IPS-11a (cell line): Measurements from ENCODE around the gene OPN5.
"Not testable (repeated sequence)": the region's sequence is repeated elsewhere in the genome, so short reads cannot be mapped to it uniquely, and the experiment has no call there.

Experiments
- H3K4me3 ChIP-seq: one replicate; pipeline ENCODE4 v1.5.1; 2013; ENCODE audit warnings: low read depth, low read length, control low read depth

Gene OPN5

GRCh38 chr6:47781732-47782131, at the start of gene OPN5:
OPN5 (plus strand) TSS chr6:47782032; CDS start chr6:47782067, 35 bp downstream.
- no peak within 1 kb of the TSS for H3K4me3 ChIP-seq

GRCh38 chr6:47733879-47734558, 47.8 kb upstream of the OPN5 start:
- H3K4me3 ChIP-seq: no peak overlapping the region

- H3K4me3 ChIP-seq: no peak overlapping the region
Observed at GRCh38 chr6:47734831-47735481, 46.9 kb upstream of the OPN5 start.

- no peak overlapping the region for H3K4me3 ChIP-seq
Observed at GRCh38 chr6:47736083-47736700, 45.6 kb upstream of the OPN5 start.

- H3K4me3 ChIP-seq: no peak overlapping the region
Observed at GRCh38 chr6:47737406-47737805, 44.4 kb upstream of the OPN5 start.

GRCh38 chr6:47740714-47741113, 41.1 kb upstream of the OPN5 start:
- no peak overlapping the region for H3K4me3 ChIP-seq

GRCh38 chr6:47741807-47742206, 40.0 kb upstream of the OPN5 start:
- H3K4me3 ChIP-seq: no peak overlapping the region

- no peak overlapping the region for H3K4me3 ChIP-seq
Observed at GRCh38 chr6:47743744-47744143, 38.1 kb upstream of the OPN5 start.

GRCh38 chr6:47745269-47745668, 36.6 kb upstream of the OPN5 start:
- H3K4me3 ChIP-seq: not testable (repeated sequence)

GRCh38 chr6:47749757-47750156, 32.1 kb upstream of the OPN5 start:
- no peak overlapping the region for H3K4me3 ChIP-seq

GRCh38 chr6:47752801-47753200, 29.0 kb upstream of the OPN5 start:
- no peak overlapping the region for H3K4me3 ChIP-seq

- H3K4me3 ChIP-seq: no peak overlapping the region
Observed at GRCh38 chr6:47759364-47759763, 22.5 kb upstream of the OPN5 start.

GRCh38 chr6:47762502-47762901, 19.3 kb upstream of the OPN5 start:
- H3K4me3 ChIP-seq: no peak overlapping the region

- H3K4me3 ChIP-seq: no peak overlapping the region
Observed at GRCh38 chr6:47766445-47766844, 15.4 kb upstream of the OPN5 start.

GRCh38 chr6:47767102-47767501, 14.7 kb upstream of the OPN5 start:
- no peak overlapping the region for H3K4me3 ChIP-seq

GRCh38 chr6:47769982-47770381, 11.8 kb upstream of the OPN5 start:
- H3K4me3 ChIP-seq: no peak overlapping the region

GRCh38 chr6:47772359-47772758, 9.5 kb upstream of the OPN5 start:
- no peak overlapping the region for H3K4me3 ChIP-seq

GRCh38 chr6:47773005-47773404, 8.8 kb upstream of the OPN5 start:
- no peak overlapping the region for H3K4me3 ChIP-seq

- H3K4me3 ChIP-seq: no peak overlapping the region
Observed at GRCh38 chr6:47780510-47781356, 1.1 kb upstream of the OPN5 start.

- H3K4me3 ChIP-seq: no peak overlapping the region
Observed at GRCh38 chr6:47785182-47785581, 3.4 kb downstream of the OPN5 start.
